ENCODE measurements around the gene HAVCR1. TPM values are rescaled to one million over a fixed set of nuclear protein-coding genes. Genes with fewer than 3 reads are reported as not detected.
"Not testable (repeated sequence)": the region's sequence is repeated elsewhere in the genome, so short reads cannot be mapped to it uniquely, and the experiment has no call there.

Gene HAVCR1
- total RNA-seq, 4 donors from 2014 or later, result 0.60 to 3.7 (median 2.9) TPM; not detected in 1

DNA sequence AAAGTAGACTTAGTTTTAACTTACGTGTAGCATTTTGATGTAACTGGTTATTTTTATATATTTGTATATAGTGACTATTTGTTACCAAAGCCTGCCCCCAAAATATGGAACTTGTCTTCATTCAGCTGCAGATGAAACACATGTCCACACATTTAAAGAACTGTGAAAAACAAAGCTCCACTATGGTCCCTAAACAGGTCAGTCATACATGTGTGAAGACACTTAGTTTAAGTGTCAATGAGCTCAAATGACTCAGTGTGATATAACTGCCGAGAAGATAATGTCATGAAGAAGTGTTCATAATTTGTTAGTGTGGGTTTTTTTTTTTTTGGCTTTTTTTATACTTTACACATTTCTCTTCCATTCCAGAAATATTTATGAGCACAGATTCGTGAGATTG, 28.2 kb downstream of the HAVCR1 start:
- Histone ChIP-seq H3K9me3 (no peaks in the 10 kb centered on the region), H3K27ac (no peak overlapping the region), H3K4me1 (peaks cover 0 to 44% (median 11%) of the 10 kb centered on the region in 4 donors), H3K36me3 (no peaks in the 10 kb centered on the region), H3K27me3 (no peaks in the 10 kb centered on the region), H3K4me3 (no peak overlapping the region)
- intact Hi-C loops (cut with DNase I; ENCODE audit: low total_unique reads), result no loop called here
- TF ChIP-seq POLR2A (IDR thresholded peaks at IDR 0.05) (no peak), EP300 (IDR thresholded peaks at IDR 0.05; ENCODE audit: low read depth) (no peak), POLR2AphosphoS5 (IDR thresholded peaks at IDR 0.05) (no peak), CTCF (IDR thresholded peaks at IDR 0.05) (no peak)
- no peak for DNase-seq
- WGBS, 2 donors (ENCODE audit: low coverage in 1 of 2), result 51 to 56% methylated on average over 3 of the region's 3 CpGs
- in situ Hi-C loops (cut with MboI; ENCODE audit: low pct_ligation_motif_present in 1 of 4, low pct_unique_long_range_greater_than_20kb in 1 of 4, low sequenced_read_pairs in 3 of 4), result no loop called here

DNA sequence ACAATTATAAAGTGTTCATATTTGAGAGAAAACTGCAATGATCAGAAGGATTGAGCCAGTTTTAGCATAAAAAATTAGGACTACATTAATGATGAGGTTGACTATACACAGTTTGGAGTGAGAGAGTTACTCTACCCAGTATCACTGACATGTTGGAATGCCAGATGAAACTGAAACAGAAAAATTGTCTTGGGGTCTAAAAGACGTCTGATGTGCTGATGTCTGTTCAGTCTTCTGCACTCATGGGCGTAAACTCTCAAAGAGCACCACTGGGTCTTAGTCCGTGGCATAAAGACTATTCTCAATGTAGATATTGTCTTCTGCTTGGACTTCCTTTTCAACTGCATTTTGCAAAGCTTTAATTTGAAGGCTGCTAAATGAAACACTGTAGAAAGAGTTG, 29.5 kb downstream of the HAVCR1 start:
- in situ Hi-C loops (cut with MboI; ENCODE audit: low pct_ligation_motif_present in 1 of 4, low pct_unique_long_range_greater_than_20kb in 1 of 4, low sequenced_read_pairs in 3 of 4) (no loop called here), intact Hi-C loops (cut with DNase I; ENCODE audit: low total_unique reads) (no loop called here)
- Histone ChIP-seq H3K27me3 (no peaks in the 10 kb centered on the region), H3K4me3 (no peak overlapping the region), H3K36me3 (no peaks in the 10 kb centered on the region), H3K9me3 (no peaks in the 10 kb centered on the region), H3K27ac (no peak overlapping the region), H3K4me1 (peaks cover 0 to 34% (median 2%) of the 10 kb centered on the region in 4 donors)
- WGBS, 2 donors (ENCODE audit: low coverage in 1 of 2), result 62 to 70% methylated on average over 2 to 3 of the region's 3 CpGs
- no peak for DNase-seq
- no peak for TF ChIP-seq POLR2A (IDR thresholded peaks at IDR 0.05)
- no peak for TF ChIP-seq EP300 (IDR thresholded peaks at IDR 0.05; ENCODE audit: low read depth)
- TF ChIP-seq CTCF (IDR thresholded peaks at IDR 0.05), result no peak
- TF ChIP-seq POLR2AphosphoS5 (IDR thresholded peaks at IDR 0.05), result no peak

- H3K4me3 ChIP-seq; DNase-seq; H3K36me3 ChIP-seq; in situ Hi-C loops (cut with MboI; ENCODE audit: low pct_ligation_motif_present in 1 of 4, low pct_unique_long_range_greater_than_20kb in 1 of 4, low sequenced_read_pairs in 3 of 4); H3K27ac ChIP-seq; intact Hi-C loops (cut with DNase I; ENCODE audit: low total_unique reads); H3K9me3 ChIP-seq; H3K27me3 ChIP-seq: not testable (repeated sequence)
- 86% methylated on average over 2 of the region's 2 CpGs; no CpG with 5 or more reads in 1 of the 2 donors for WGBS, 2 donors (ENCODE audit: low coverage in 1 of 2)
- H3K4me1 ChIP-seq, result peaks cover 0 to 16% (median 2%) of the 10 kb centered on the region in 4 donors
Observed at GRCh38 chr5:157027663-157028062, 31.3 kb downstream of the HAVCR1 start.

GRCh38 chr5:157026789-157027424, 32.0 kb downstream of the HAVCR1 start:
- in situ Hi-C loops (cut with MboI; ENCODE audit: low pct_ligation_motif_present in 1 of 4, low pct_unique_long_range_greater_than_20kb in 1 of 4, low sequenced_read_pairs in 3 of 4) (no loop called here), intact Hi-C loops (cut with DNase I; ENCODE audit: low total_unique reads) (no loop called here)
- H3K27ac ChIP-seq, result no peak overlapping the region
- H3K27me3 ChIP-seq, result no peaks in the 10 kb centered on the region
- H3K36me3 ChIP-seq, result no peaks in the 10 kb centered on the region
- 43 to 61% methylated on average over 2 to 3 of the region's 3 CpGs for WGBS, 2 donors (ENCODE audit: low coverage in 1 of 2)
- peak; percentile 20 for DNase-seq
- no peaks in the 10 kb centered on the region for H3K9me3 ChIP-seq
- peaks cover 0 to 13% (median 2%) of the 10 kb centered on the region in 4 donors for H3K4me1 ChIP-seq
- no peak overlapping the region for H3K4me3 ChIP-seq
- TF ChIP-seq CTCF (IDR thresholded peaks at IDR 0.05) (peak; percentile 22 to 43 (median 32)), POLR2A (IDR thresholded peaks at IDR 0.05) (no peak), POLR2AphosphoS5 (IDR thresholded peaks at IDR 0.05) (no peak)

Data from transverse colon (tissue), 4 donors.